ENCODE measurements around the gene ENTPD2.

DNA sequence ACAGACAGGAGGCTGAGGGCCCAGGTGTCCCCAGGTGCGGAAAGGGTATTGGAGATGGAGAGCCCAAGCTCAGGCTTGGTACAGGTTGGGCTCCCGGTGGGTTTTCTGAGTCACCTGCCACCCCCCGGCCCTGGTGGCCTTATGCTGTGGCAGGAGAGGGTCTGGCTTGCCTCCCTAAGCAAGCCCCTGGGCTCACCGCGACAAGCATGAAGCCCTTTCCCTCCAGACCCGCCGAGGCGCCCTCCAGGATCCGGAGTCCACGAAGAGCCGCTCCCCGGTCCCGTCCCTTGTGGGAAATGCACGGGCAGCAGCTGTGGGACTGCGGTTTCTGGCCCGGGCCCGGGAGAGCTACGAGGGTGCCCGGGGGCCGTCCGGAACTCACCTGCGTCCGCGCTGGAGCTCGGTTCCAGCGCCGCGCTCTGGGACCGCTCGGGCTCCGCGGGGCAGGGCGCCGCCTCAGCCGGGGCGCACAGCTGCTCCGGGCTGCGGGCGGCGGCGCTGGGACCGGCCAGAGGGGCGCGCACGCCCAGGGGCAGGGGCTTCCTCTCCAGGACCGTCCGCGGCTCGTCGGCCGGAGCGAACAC lies 15.7 kb upstream of the ENTPD2 start:
- TF ChIP-seq POLR2A (IDR thresholded peaks at IDR 0.05): no peak
- TF ChIP-seq, protein P1, sequence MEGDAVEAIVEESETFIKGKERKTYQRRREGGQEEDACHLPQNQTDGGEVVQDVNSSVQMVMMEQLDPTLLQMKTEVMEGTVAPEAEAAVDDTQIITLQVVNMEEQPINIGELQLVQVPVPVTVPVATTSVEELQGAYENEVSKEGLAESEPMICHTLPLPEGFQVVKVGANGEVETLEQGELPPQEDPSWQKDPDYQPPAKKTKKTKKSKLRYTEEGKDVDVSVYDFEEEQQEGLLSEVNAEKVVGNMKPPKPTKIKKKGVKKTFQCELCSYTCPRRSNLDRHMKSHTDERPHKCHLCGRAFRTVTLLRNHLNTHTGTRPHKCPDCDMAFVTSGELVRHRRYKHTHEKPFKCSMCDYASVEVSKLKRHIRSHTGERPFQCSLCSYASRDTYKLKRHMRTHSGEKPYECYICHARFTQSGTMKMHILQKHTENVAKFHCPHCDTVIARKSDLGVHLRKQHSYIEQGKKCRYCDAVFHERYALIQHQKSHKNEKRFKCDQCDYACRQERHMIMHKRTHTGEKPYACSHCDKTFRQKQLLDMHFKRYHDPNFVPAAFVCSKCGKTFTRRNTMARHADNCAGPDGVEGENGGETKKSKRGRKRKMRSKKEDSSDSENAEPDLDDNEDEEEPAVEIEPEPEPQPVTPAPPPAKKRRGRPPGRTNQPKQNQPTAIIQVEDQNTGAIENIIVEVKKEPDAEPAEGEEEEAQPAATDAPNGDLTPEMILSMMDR (IDR thresholded peaks at IDR 0.05): no peak
